SK-N-SH (cell line): Measurements from ENCODE around the gene SEC14L1.

ENCODE experiments used
- EZH2phosphoT487 ChIP-seq: fragments of 200-600 bp; sonication (generic); IDR thresholded peaks from 2 replicates; pipeline ENCODE4 v1.6.1; 2017; ENCODE audit warnings: low read depth, mixed run types, mild to moderate bottlenecking, antibody characterized with exemption, moderate library complexity, borderline replicate concordance
- FOXJ3 ChIP-seq: sonication (generic); formaldehyde crosslinking; IDR thresholded peaks from 2 replicates; pipeline ENCODE4 v1.5.1; 2020; ENCODE audit warnings: mild to moderate bottlenecking, missing genetic modification reagents
- FOXM1 ChIP-seq: IDR thresholded peaks from 2 replicates; pipeline ENCODE4 v1.4.0; 2012; ENCODE audit warnings: low read depth, mild to moderate bottlenecking
- GABPA ChIP-seq: IDR thresholded peaks from 2 replicates; pipeline ENCODE4 v1.4.0; 2012; ENCODE audit warnings: low read depth, mild to moderate bottlenecking
- POLR2AphosphoS5 ChIP-seq: IDR thresholded peaks from 2 replicates; pipeline ENCODE4 v1.6.1; 2012; ENCODE audit warnings: low read depth, low read length
- RXRA ChIP-seq: IDR thresholded peaks from 2 replicates; pipeline ENCODE4 v1.4.0; 2012; ENCODE audit warnings: low read depth, mild to moderate bottlenecking, borderline replicate concordance
- SIN3A ChIP-seq: IDR thresholded peaks from 2 replicates; pipeline ENCODE4 v1.6.1; 2012; ENCODE audit warnings: low read depth, mild to moderate bottlenecking, low read length, moderate library complexity, borderline replicate concordance
- YY1 ChIP-seq: IDR thresholded peaks from 2 replicates; pipeline ENCODE4 v1.4.0; 2012; ENCODE audit warnings: low read depth, mild to moderate bottlenecking
- TF ChIP-seq, protein P1 (sequence below): IDR thresholded peaks from 2 replicates; pipeline ENCODE4 v1.6.1; 2012; ENCODE audit warnings: mild to moderate bottlenecking, low read depth, low read length, moderate library complexity
- TF ChIP-seq, protein P2 (sequence below): fragments of 200-600 bp; sonication (generic); IDR thresholded peaks from 2 replicates; pipeline ENCODE4 v1.6.1; 2017; ENCODE audit warnings: antibody characterized with exemption, mild to moderate bottlenecking, moderate library complexity
- TF ChIP-seq, protein P3 (sequence below): IDR thresholded peaks from 2 replicates; pipeline ENCODE4 v1.4.0; 2012; ENCODE audit warnings: low read depth
- TF ChIP-seq, protein P4 (sequence below): fragments of 150-350 bp; IDR thresholded peaks from 2 replicates; pipeline ENCODE4 v1.6.1; 2017; ENCODE audit warnings: antibody characterized with exemption, low read length, low read depth, borderline replicate concordance

- no peak for TF ChIP-seq POLR2AphosphoS5
- no peak for TF ChIP-seq FOXM1
- TF ChIP-seq, protein P1, sequence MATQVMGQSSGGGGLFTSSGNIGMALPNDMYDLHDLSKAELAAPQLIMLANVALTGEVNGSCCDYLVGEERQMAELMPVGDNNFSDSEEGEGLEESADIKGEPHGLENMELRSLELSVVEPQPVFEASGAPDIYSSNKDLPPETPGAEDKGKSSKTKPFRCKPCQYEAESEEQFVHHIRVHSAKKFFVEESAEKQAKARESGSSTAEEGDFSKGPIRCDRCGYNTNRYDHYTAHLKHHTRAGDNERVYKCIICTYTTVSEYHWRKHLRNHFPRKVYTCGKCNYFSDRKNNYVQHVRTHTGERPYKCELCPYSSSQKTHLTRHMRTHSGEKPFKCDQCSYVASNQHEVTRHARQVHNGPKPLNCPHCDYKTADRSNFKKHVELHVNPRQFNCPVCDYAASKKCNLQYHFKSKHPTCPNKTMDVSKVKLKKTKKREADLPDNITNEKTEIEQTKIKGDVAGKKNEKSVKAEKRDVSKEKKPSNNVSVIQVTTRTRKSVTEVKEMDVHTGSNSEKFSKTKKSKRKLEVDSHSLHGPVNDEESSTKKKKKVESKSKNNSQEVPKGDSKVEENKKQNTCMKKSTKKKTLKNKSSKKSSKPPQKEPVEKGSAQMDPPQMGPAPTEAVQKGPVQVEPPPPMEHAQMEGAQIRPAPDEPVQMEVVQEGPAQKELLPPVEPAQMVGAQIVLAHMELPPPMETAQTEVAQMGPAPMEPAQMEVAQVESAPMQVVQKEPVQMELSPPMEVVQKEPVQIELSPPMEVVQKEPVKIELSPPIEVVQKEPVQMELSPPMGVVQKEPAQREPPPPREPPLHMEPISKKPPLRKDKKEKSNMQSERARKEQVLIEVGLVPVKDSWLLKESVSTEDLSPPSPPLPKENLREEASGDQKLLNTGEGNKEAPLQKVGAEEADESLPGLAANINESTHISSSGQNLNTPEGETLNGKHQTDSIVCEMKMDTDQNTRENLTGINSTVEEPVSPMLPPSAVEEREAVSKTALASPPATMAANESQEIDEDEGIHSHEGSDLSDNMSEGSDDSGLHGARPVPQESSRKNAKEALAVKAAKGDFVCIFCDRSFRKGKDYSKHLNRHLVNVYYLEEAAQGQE, result no peak
- TF ChIP-seq, protein P2, sequence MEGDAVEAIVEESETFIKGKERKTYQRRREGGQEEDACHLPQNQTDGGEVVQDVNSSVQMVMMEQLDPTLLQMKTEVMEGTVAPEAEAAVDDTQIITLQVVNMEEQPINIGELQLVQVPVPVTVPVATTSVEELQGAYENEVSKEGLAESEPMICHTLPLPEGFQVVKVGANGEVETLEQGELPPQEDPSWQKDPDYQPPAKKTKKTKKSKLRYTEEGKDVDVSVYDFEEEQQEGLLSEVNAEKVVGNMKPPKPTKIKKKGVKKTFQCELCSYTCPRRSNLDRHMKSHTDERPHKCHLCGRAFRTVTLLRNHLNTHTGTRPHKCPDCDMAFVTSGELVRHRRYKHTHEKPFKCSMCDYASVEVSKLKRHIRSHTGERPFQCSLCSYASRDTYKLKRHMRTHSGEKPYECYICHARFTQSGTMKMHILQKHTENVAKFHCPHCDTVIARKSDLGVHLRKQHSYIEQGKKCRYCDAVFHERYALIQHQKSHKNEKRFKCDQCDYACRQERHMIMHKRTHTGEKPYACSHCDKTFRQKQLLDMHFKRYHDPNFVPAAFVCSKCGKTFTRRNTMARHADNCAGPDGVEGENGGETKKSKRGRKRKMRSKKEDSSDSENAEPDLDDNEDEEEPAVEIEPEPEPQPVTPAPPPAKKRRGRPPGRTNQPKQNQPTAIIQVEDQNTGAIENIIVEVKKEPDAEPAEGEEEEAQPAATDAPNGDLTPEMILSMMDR, result no peak
- TF ChIP-seq, protein P3, sequence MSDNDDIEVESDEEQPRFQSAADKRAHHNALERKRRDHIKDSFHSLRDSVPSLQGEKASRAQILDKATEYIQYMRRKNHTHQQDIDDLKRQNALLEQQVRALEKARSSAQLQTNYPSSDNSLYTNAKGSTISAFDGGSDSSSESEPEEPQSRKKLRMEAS, result no peak
- no peak for TF ChIP-seq GABPA
- no peak for TF ChIP-seq SIN3A
- TF ChIP-seq YY1, result no peak
- TF ChIP-seq, protein P4, sequence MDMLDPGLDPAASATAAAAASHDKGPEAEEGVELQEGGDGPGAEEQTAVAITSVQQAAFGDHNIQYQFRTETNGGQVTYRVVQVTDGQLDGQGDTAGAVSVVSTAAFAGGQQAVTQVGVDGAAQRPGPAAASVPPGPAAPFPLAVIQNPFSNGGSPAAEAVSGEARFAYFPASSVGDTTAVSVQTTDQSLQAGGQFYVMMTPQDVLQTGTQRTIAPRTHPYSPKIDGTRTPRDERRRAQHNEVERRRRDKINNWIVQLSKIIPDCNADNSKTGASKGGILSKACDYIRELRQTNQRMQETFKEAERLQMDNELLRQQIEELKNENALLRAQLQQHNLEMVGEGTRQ, result no peak
- no peak for TF ChIP-seq EZH2phosphoT487
- TF ChIP-seq FOXJ3 (CRISPR knock-in tag), result no peak
- no peak for TF ChIP-seq RXRA
Observed at GRCh38 chr17:77214328-77214727, 73.6 kb downstream of the SEC14L1 start.
